MCF 10A (cell line): ENCODE data around the gene GMCL2. TPM values are rescaled to one million over a fixed set of nuclear protein-coding genes. Genes with fewer than 3 reads are reported as not detected.
A peak's percentile ranks its signal among the peaks of the same experiment; 100 is the strongest.

Experiments
- BruUV-seq: library from RNA; stranded (reverse); fragments of 400-500 nt; replicated peaks from 2 replicates; lab custom pipeline; 2021; lab: Mats Ljungman, UMichigan
- CTCF ChIA-PET: fragments of 300-600 bp; sonication (Branson Sonifier 250); formaldehyde crosslinking; extraction: SDS; loops from one replicate; lab custom pipeline; 2021; ENCODE audit warnings: antibody characterized with exemption, inconsistent platforms; lab: Yijun Ruan, JAX
- POLR2A ChIA-PET: fragments of 300-600, 350-650 bp; sonication (Branson Sonifier 250); formaldehyde crosslinking; extraction: SDS; loops from one replicate; lab custom pipeline; 2020; ENCODE audit warnings: antibody characterized with exemption, inconsistent platforms; lab: Yijun Ruan, JAX
- DNase-seq: peaks from one replicate; pipeline ENCODE4 v3.0.0-alpha.2; 2018; ENCODE audit not compliant: unreplicated experiment
- H3K27ac Mint-ChIP-seq: one replicate; pipeline ENCODE4 v1.8.0; 2022; ENCODE audit warnings: mild to moderate bottlenecking, low read depth, mixed read lengths; ENCODE audit not compliant: unreplicated experiment
- H3K27me3 Mint-ChIP-seq: one replicate; pipeline ENCODE4 v1.8.0; 2022; ENCODE audit warnings: mixed read lengths; ENCODE audit not compliant: insufficient read depth, unreplicated experiment
- H3K36me3 Mint-ChIP-seq: one replicate; pipeline ENCODE4 v1.8.0; 2022; ENCODE audit warnings: mild to moderate bottlenecking, moderate library complexity, mixed read lengths; ENCODE audit not compliant: insufficient read depth, unreplicated experiment
- H3K4me1 Mint-ChIP-seq: one replicate; pipeline ENCODE4 v1.8.0; 2022; ENCODE audit warnings: mixed read lengths; ENCODE audit not compliant: insufficient read depth, unreplicated experiment
- H3K4me3 Mint-ChIP-seq: one replicate; pipeline ENCODE4 v1.8.0; 2022; ENCODE audit warnings: mild to moderate bottlenecking, moderate library complexity, mixed read lengths; ENCODE audit not compliant: unreplicated experiment
- H3K9me3 Mint-ChIP-seq: one replicate; pipeline ENCODE4 v1.8.0; 2022; ENCODE audit warnings: mixed read lengths; ENCODE audit not compliant: unreplicated experiment
- intact Hi-C: fragments of 100-400 bp; cut with micrococcal nuclease; formaldehyde crosslinking; loops from 2 replicates; pipeline ENCODE4 v1.14.1; 2022
- total RNA-seq: library from RNA; stranded (reverse); gene quantifications from 2 replicates; pipeline ENCODE4 v1.2.3, GENCODE V29; 2022
- TF ChIP-seq, protein P1 (sequence below): fragments of 200-600 bp; IDR thresholded peaks from one replicate; pipeline ENCODE4 v1.8.0; 2022; ENCODE audit warnings: antibody characterized with exemption, mild to moderate bottlenecking; ENCODE audit not compliant: unreplicated experiment

The GMCL2 gene
- total RNA-seq, 1 experiment from 2014 or later = not detected

DNA sequence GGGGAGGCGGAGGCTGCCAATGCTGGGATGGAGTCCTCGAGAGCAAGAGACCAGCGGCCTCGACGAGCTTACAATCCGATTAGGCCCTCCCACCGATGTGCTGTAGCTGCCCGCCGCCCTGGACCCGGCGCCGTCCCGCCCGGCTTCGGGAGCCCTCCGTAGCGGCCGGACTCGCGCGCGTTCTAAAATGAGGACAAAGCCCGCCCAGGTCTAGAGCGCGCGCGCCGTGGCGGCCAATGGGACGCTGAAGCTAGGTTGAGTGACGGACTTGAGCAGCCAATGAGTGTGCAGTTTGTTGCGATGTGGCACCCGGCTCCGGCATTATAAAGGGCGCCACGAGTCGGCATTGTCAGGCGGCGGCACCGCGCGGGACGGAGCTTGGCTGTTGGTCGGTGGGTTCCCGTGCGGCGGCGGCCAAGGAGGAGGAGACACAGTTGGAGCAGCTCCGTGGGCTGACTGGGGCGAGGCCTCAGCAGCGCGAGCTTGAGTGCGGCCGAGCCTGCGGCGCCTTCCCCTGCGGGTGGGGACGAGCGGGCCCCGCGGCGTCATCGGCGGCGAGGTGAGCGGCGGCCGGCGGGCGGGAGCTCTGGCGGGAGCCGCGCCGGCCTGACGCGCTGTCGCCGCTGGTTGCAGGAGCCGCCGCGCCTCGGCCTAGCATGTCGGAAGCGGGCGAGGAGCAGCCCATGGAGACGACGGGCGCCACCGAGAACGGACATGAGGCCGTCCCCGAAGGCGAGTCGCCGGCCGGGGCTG is 17.2 kb upstream of the GMCL2 start, which contains the start of gene HNRNPAB:
HNRNPAB (plus strand) TSS at position 352 of the 753 bp plus-strand sequence; CDS start at position 657, 305 bp downstream.
- peak; percentile 98 for DNase-seq
- Mint-ChIP-seq H3K4me3 (peak within 1 kb of the TSS; percentile 99), H3K27me3 (no peaks in the 10 kb centered on the region), H3K36me3 (peaks cover 53% of the 10 kb centered on the region), H3K27ac (peak within 1 kb of the TSS; percentile 99), H3K4me1 (peaks cover 50% of the 10 kb centered on the region), H3K9me3 (no peaks in the 10 kb centered on the region)
- ChIA-PET POLR2A (interaction anchor here (0.6 to 4.9 kb wide), 29 partner anchors 9 to 1429 kb away, joined by 3 to 44 read pairs (median 4); partner anchors contain the start of genes HNRNPH1, NHP2 and PHYKPL), CTCF (interaction anchor here (0.6 to 0.8 kb wide), 3 partner anchors 70 to 1355 kb away, joined by 3 to 5 read pairs (median 3); no protein-coding TSS in a partner anchor)
- intact Hi-C loops = loop anchor here (2.0 kb wide), 1 partner anchor 28 kb away; the partner anchor contains the start of gene PHYKPL
- TF ChIP-seq, protein P1, sequence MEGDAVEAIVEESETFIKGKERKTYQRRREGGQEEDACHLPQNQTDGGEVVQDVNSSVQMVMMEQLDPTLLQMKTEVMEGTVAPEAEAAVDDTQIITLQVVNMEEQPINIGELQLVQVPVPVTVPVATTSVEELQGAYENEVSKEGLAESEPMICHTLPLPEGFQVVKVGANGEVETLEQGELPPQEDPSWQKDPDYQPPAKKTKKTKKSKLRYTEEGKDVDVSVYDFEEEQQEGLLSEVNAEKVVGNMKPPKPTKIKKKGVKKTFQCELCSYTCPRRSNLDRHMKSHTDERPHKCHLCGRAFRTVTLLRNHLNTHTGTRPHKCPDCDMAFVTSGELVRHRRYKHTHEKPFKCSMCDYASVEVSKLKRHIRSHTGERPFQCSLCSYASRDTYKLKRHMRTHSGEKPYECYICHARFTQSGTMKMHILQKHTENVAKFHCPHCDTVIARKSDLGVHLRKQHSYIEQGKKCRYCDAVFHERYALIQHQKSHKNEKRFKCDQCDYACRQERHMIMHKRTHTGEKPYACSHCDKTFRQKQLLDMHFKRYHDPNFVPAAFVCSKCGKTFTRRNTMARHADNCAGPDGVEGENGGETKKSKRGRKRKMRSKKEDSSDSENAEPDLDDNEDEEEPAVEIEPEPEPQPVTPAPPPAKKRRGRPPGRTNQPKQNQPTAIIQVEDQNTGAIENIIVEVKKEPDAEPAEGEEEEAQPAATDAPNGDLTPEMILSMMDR = no peak
- no TSS peak for BruUV-seq

DNA sequence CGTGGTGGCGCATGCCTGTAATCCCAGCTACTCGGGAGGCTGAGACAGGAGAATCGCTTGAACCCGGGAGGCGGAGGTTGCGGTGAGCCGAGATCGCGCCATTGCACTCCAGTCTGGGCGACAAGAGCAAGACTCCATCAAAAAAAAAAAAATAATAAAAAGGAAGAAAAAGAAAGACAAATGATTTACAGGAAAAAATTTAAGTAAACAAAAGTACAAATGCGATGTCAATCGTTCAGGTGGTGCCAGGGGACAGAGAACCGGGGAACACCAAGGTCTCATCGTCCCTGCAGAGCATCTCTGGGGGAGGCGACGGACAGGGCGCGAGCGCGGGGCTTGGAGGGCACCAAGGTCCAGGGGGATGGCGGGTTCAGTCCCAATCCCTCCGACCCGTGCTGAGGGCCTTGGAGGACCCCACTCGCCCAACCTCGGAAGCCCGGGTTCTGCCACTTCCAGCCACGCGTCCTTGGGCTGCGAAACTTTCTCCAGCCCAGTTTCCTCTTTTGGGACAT is 16.6 kb upstream of the GMCL2 start:
- POLR2A ChIA-PET = interaction anchor here (0.6 to 4.9 kb wide), 23 partner anchors 10 to 1420 kb away, joined by 3 to 44 read pairs (median 5); partner anchors contain the start of genes HNRNPH1, NHP2 and PHYKPL
- CTCF ChIA-PET = interaction anchor here (0.6 kb wide), 1 partner anchor 142 kb away, joined by 3 read pairs; no protein-coding TSS in a partner anchor
- TSS peak; percentile 62 for BruUV-seq
- intact Hi-C loops = loop anchor here (2.0 kb wide), 1 partner anchor 29 kb away; the partner anchor contains the start of gene PHYKPL
- Mint-ChIP-seq H3K9me3 (no peaks in the 10 kb centered on the region), H3K27ac (peak overlapping the region; percentile 99), H3K4me1 (peaks cover 50% of the 10 kb centered on the region), H3K4me3 (peak overlapping the region; percentile 99), H3K36me3 (peaks cover 46% of the 10 kb centered on the region), H3K27me3 (no peaks in the 10 kb centered on the region)
- no peak for DNase-seq
- TF ChIP-seq, protein P1 = no peak

- H3K4me1 Mint-ChIP-seq = peaks cover 38% of the 10 kb centered on the region
- H3K4me3 Mint-ChIP-seq = peak overlapping the region; percentile 25
- H3K9me3 Mint-ChIP-seq = no peaks in the 10 kb centered on the region
- TF ChIP-seq, protein P1 = no peak
- peaks cover 35% of the 10 kb centered on the region for H3K36me3 Mint-ChIP-seq
- no peak for DNase-seq
- intact Hi-C loops = no loop called here
- BruUV-seq = no TSS peak
- CTCF ChIA-PET = interaction anchor here (0.6 to 1.2 kb wide), 4 partner anchors 10 to 1556 kb away, joined by 3 to 5 read pairs (median 4); no protein-coding TSS in a partner anchor
- H3K27ac Mint-ChIP-seq = no peak overlapping the region
- POLR2A ChIA-PET = interaction anchor here (0.6 to 1.2 kb wide), 3 partner anchors 13 to 1067 kb away, joined by 3 read pairs; no protein-coding TSS in a partner anchor
- H3K27me3 Mint-ChIP-seq = no peaks in the 10 kb centered on the region
These were observed 15.4 kb upstream of the GMCL2 start for GRCh38 chr5:178202541-178202940.

GRCh38 chr5:178201927-178202235 is 14.7 kb upstream of the GMCL2 start:
- Mint-ChIP-seq H3K9me3 (no peaks in the 10 kb centered on the region), H3K27me3 (no peaks in the 10 kb centered on the region), H3K4me3 (no peak overlapping the region), H3K27ac (no peak overlapping the region), H3K4me1 (peaks cover 32% of the 10 kb centered on the region), H3K36me3 (peaks cover 28% of the 10 kb centered on the region)
- intact Hi-C loops = no loop called here
- TF ChIP-seq, protein P1 = no peak
- ChIA-PET CTCF (interaction anchor here (0.6 to 1.2 kb wide), 7 partner anchors 10 to 1557 kb away, joined by 3 to 5 read pairs (median 4); no protein-coding TSS in a partner anchor), POLR2A (interaction anchor here (0.6 to 3.1 kb wide), 6 partner anchors 11 to 1357 kb away, joined by 3 to 34 read pairs (median 3); no protein-coding TSS in a partner anchor)
- no TSS peak for BruUV-seq
- no peak for DNase-seq
